GM18517 (cell line): ENCODE measurements around the gene MAN2B2.

Source experiments
- ATAC-seq: cut with Tn5 transposase; IDR thresholded peaks from one replicate; pipeline ENCODE4 v1.9.1; 2021; ENCODE audit warnings: mild to moderate bottlenecking, moderate library complexity; ENCODE audit not compliant: unreplicated experiment

Gene MAN2B2

GRCh38 chr4:6592804-6593563 lies 18.0 kb downstream of the MAN2B2 start:
- ATAC-seq, result no peak

GRCh38 chr4:6594341-6594740 lies 19.4 kb downstream of the MAN2B2 start:
- no peak for ATAC-seq

GRCh38 chr4:6594826-6595355 lies 19.9 kb downstream of the MAN2B2 start:
- ATAC-seq, result no peak

- ATAC-seq, result no peak
Measured at GRCh38 chr4:6595897-6596537, 21.0 kb downstream of the MAN2B2 start.

GRCh38 chr4:6596948-6597347 lies 22.0 kb downstream of the MAN2B2 start:
- ATAC-seq, result no peak

GRCh38 chr4:6598127-6598526 lies 23.1 kb downstream of the MAN2B2 start:
- no peak for ATAC-seq

- ATAC-seq, result no peak
Measured at GRCh38 chr4:6598641-6599040, 23.7 kb downstream of the MAN2B2 start.

GRCh38 chr4:6601661-6602250 lies 26.8 kb downstream of the MAN2B2 start:
- no peak for ATAC-seq

- no peak for ATAC-seq
Measured at GRCh38 chr4:6602289-6602688, 27.3 kb downstream of the MAN2B2 start.

GRCh38 chr4:6603128-6603527 lies 28.1 kb downstream of the MAN2B2 start:
- no peak for ATAC-seq

- ATAC-seq, result no peak
Measured at GRCh38 chr4:6605114-6605513, 30.1 kb downstream of the MAN2B2 start.

- ATAC-seq, result no peak
Measured at GRCh38 chr4:6605605-6606004, 30.6 kb downstream of the MAN2B2 start.

- ATAC-seq, result no peak
Measured at GRCh38 chr4:6606465-6607235, 31.7 kb downstream of the MAN2B2 start.

- ATAC-seq, result no peak
Measured at GRCh38 chr4:6607368-6608055, 32.5 kb downstream of the MAN2B2 start.

- no peak for ATAC-seq
Measured at GRCh38 chr4:6608758-6609414, 33.9 kb downstream of the MAN2B2 start.

GRCh38 chr4:6609415-6610079 lies 34.6 kb downstream of the MAN2B2 start:
- ATAC-seq, result no peak

GRCh38 chr4:6610856-6611430 lies 36.0 kb downstream of the MAN2B2 start:
- ATAC-seq, result no peak

GRCh38 chr4:6612961-6613675 lies 38.1 kb downstream of the MAN2B2 start:
- no peak for ATAC-seq
